Ectodermal cell (in vitro differentiated cells): ENCODE measurements around the gene SMURF1.

Experiments used
- H3K27ac ChIP-seq: 2 replicates; pipeline ENCODE4 v1.7.0; 2013; ENCODE audit warnings: mild to moderate bottlenecking, low read depth, low read length; ENCODE audit not compliant: insufficient read depth, poor library complexity, severe bottlenecking
- H3K27me3 ChIP-seq: 2 replicates; pipeline ENCODE4 v1.7.0; 2013; ENCODE audit warnings: mild to moderate bottlenecking, low read length; ENCODE audit not compliant: insufficient read depth, control insufficient read depth, poor library complexity, severe bottlenecking
- H3K36me3 ChIP-seq: one replicate; pipeline ENCODE4 v1.7.0; 2013; ENCODE audit warnings: low read length; ENCODE audit not compliant: control insufficient read depth, insufficient read depth
- H3K4me1 ChIP-seq: one replicate; pipeline ENCODE4 v1.7.0; 2013; ENCODE audit warnings: low read length; ENCODE audit not compliant: control insufficient read depth, insufficient read depth
- H3K4me3 ChIP-seq: 2 replicates; pipeline ENCODE4 v1.7.0; 2013; ENCODE audit warnings: low read depth, low read length, control low read depth; ENCODE audit not compliant: insufficient read depth
- H3K9me3 ChIP-seq: 2 replicates; pipeline ENCODE4 v1.7.0; 2013; ENCODE audit warnings: mild to moderate bottlenecking, low read length, moderate library complexity; ENCODE audit not compliant: control insufficient read depth
- WGBS, 2 experiments: methylation state at CpG; one replicate each; pipeline ENCODE4 v1.1.7; 2013; ENCODE audit warnings: missing lambda C conversion rate in 2 of 2; 5-methylcytosine and 5-hydroxymethylcytosine counted together

SMURF1 gene

DNA sequence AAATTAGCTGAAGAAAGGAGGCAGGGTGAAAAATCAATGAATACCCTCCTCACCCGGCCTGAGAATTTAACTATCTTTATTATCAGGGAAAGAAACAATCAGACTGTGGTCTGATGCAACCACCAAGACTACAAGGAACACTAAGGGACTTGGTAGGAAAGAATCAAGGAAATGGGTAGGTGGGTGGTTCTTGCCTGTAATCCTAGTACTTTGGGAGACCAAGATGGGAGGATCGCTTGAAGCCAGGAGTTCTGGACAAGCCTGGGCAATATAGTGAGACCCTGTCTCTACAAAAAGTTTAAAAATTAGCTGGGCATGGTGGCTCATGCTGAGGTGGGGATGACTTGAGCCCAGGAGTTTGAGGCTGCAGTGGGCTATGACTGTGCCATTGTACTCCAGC, 12.6 kb downstream of the SMURF1 start:
- Histone ChIP-seq H3K36me3 (no peaks in the 10 kb centered on the region), H3K4me1 (no peaks in the 10 kb centered on the region), H3K4me3 (no peak overlapping the region), H3K9me3 (no peaks in the 10 kb centered on the region), H3K27ac (no peak overlapping the region), H3K27me3 (no peaks in the 10 kb centered on the region)
- 88 to 100% methylated on average over 2 of the region's 2 CpGs for WGBS, 2 experiments

DNA sequence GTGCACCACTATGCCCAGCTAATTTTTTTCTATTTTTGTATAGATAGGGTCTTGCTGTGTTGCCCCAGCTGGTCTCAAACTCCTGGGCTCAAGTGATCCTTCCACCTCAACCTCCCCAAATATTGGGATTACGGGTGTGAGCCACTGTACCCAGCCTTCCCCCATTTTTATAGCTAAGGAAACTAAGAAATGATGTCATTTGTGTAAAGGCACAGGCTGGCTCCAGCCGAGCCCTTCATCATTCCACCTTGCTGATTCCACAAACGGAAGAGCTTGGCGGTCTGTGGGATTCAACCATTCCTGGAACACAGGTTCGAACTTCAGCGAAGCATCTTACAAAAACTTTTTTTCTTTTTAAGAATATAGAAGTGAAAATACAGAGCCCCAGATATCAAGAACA, 14.4 kb downstream of the SMURF1 start:
- H3K9me3 ChIP-seq: no peaks in the 10 kb centered on the region
- no peaks in the 10 kb centered on the region for H3K27me3 ChIP-seq
- 96 to 97% methylated on average over 4 to 6 of the region's 6 CpGs for WGBS, 2 experiments
- no peaks in the 10 kb centered on the region for H3K4me1 ChIP-seq
- no peak overlapping the region for H3K27ac ChIP-seq
- H3K4me3 ChIP-seq: no peak overlapping the region
- H3K36me3 ChIP-seq: no peaks in the 10 kb centered on the region

DNA sequence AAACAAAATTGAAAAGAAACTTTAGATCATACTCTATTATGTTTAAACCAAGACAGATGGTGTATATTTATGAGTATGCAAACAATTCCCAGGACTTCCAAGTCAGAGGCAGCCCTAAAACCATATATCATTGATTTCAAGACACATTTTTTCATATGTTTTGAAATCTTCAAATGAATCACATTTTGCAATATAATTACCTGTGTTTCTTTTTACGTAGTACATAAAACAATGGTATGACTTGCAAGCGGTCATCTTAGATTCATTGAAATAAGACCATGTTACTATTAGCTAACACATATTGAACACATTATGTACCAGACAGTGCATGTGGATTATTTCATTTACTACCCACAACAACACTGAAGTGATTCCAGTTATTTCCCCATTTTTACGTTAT, 14.9 kb downstream of the SMURF1 start:
- Histone ChIP-seq H3K4me3 (no peak overlapping the region), H3K27ac (no peak overlapping the region), H3K27me3 (no peaks in the 10 kb centered on the region), H3K9me3 (no peaks in the 10 kb centered on the region), H3K36me3 (no peaks in the 10 kb centered on the region), H3K4me1 (no peaks in the 10 kb centered on the region)
- WGBS, 2 experiments: 99 to 100% methylated on average over 2 to 3 of the region's 3 CpGs

DNA sequence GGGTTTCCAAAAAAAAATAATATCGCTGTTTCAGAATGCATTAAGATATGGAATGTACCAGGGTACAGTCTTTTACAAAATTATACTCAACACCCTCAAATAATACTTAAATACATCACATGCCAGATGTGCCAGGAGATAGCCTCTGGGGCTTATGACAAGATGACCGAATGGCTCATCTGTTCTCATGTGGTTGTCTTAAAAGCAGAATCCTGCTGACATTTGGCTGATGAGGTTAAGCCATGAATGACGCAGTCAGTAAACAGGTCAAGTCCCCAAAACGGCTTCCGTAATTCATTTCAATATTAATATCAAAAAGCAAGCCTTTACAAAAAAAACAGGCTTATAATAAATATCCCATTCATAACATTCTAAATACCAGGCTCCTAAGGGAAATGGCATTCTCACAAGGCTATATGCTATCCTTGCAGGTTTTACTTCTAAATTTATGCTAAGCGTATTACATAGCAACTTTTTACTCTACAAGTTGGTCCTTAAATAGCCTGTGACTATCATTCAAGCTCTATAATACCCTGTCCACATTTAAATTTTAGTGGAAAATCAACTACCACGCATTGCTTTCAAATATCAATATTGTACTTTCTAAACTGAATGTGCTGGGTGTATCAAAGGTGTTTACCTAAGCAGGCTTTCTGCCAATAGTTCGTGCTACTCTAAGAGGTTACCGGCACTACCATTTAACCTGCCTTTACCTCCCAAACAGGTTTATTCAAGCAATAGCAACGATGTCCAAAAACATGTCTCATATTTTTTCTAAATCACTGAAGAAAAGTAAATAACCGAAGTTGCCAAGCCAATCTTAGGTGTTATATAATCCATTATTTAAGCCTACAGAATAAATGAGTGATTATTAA, 15.6 kb downstream of the SMURF1 start:
- Histone ChIP-seq H3K27me3 (no peaks in the 10 kb centered on the region), H3K4me3 (no peak overlapping the region), H3K36me3 (no peaks in the 10 kb centered on the region), H3K9me3 (no peaks in the 10 kb centered on the region), H3K4me1 (no peaks in the 10 kb centered on the region), H3K27ac (no peak overlapping the region)
- WGBS, 2 experiments: 91 to 96% methylated on average over 9 to 11 of the region's 11 CpGs

DNA sequence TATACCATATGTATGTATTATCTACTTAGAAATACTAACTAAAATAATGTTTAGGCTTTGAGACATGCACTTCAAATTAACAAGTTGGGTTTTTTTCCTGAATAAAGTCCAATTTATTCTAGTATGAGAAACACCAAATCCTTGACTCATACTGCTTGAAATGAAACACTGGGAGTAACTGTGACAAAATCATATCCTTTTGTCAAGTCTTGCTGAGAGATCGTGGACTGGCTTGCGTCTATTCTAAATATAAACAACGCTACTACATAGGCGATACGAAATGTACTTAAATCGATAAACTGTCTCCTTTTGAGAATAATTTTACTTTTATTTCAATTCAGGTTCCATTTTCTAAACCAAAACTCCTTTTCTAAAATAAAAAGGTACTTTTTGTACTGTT, 16.3 kb downstream of the SMURF1 start:
- no peaks in the 10 kb centered on the region for H3K4me1 ChIP-seq
- no peaks in the 10 kb centered on the region for H3K9me3 ChIP-seq
- 95 to 96% methylated on average over 6 of the region's 6 CpGs for WGBS, 2 experiments
- H3K36me3 ChIP-seq: no peaks in the 10 kb centered on the region
- no peak overlapping the region for H3K27ac ChIP-seq
- no peak overlapping the region for H3K4me3 ChIP-seq
- no peaks in the 10 kb centered on the region for H3K27me3 ChIP-seq

DNA sequence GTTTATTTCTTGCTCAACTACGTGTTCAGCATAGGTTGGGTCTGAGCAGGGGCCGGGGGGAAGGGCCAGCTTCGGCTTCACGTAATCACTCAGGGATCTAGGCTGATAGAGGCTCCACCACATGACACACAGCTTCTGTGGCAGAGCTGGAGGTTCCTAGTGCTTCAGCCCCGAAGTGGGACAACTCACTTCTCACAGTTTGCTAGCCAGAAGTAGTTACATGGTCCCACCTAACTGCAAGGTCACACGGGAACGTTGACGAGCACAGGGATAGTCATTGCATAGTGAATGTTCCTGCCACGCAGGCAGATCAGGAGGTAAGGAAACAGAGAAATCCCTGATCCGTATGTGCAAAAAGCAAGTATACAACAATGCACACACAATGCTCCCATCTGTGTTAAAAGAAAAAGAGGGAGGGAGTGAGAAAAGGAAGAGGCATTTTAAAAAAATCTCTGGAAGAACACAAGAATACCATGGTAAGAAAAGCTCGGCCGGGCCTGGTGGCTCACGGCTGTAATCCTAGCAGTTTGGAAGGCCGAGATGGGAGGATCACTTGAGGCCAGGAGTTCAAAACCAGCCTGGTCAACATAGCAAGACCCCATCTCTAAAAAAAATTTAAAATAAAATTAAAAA, 16.9 kb downstream of the SMURF1 start:
- Histone ChIP-seq H3K9me3 (no peaks in the 10 kb centered on the region), H3K27ac (no peak overlapping the region), H3K4me1 (no peaks in the 10 kb centered on the region)

DNA sequence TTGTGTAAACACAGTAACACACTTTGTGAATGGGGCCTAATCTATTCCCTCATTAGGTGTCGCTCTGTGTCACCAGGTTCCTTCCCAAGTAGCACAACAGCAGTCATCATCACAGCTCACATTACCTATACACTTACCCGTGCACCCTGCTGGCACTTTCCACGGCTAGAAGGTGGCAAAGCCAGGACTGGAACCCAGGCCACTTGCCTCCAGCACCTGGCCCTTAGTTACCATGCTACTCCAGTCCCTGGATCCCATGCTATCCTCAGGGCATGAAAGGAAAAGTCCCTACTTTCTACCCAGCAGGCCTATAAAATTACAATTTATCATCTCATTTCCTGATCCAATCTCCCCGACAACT, 18.4 kb downstream of the SMURF1 start:
- Histone ChIP-seq H3K27me3 (no peaks in the 10 kb centered on the region), H3K27ac (no peak overlapping the region), H3K4me3 (no peak overlapping the region), H3K9me3 (no peaks in the 10 kb centered on the region), H3K36me3 (no peaks in the 10 kb centered on the region), H3K4me1 (no peaks in the 10 kb centered on the region)
- 85 to 87% methylated on average over 4 of the region's 4 CpGs for WGBS, 2 experiments

More for the DNA sequence above, 16.9 kb downstream of the SMURF1 start:
- no peaks in the 10 kb centered on the region for H3K36me3 ChIP-seq
- 79 to 80% methylated on average over 13 to 14 of the region's 14 CpGs for WGBS, 2 experiments
- H3K27me3 ChIP-seq: no peaks in the 10 kb centered on the region
- H3K4me3 ChIP-seq: no peak overlapping the region

DNA sequence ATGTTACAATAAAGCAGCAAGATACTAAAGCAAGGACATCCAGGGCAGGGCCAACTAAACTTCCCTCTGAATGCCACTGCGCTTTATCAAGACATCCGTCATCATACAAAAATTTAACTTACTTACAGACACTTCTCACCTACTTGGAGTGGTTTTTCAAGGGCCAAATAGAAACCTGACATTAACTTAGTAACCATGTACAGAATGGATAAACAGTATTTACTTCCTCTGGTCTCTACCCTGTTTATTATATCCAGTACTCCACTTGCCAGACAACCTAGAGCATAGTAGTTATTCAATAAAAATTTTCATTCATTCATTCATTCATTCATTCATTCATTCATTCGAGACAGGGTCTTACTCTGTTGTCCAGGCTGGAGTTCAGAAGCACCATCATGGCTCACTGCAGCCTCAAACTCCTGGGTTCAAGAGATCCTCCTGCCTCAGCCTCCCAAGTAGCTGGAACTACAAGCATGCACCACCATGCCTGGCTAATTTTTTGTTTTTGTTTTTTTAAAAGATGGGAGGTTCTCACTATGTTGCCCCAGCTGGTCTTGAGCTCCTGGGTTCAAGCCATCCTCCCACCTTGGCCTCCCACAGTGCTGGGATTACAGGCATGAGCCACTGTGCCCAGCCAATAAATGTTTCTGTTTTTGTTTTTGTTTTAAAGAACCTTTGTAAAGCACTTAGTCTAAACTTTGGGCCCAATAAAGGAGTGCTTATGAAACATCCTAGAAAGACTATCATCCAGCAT, 19.0 kb downstream of the SMURF1 start:
- no peaks in the 10 kb centered on the region for H3K9me3 ChIP-seq
- no peaks in the 10 kb centered on the region for H3K27me3 ChIP-seq
- H3K4me3 ChIP-seq: no peak overlapping the region
- no peaks in the 10 kb centered on the region for H3K36me3 ChIP-seq
- H3K4me1 ChIP-seq: no peaks in the 10 kb centered on the region
- 92 to 93% methylated on average over 3 of the region's 3 CpGs for WGBS, 2 experiments
- no peak overlapping the region for H3K27ac ChIP-seq

DNA sequence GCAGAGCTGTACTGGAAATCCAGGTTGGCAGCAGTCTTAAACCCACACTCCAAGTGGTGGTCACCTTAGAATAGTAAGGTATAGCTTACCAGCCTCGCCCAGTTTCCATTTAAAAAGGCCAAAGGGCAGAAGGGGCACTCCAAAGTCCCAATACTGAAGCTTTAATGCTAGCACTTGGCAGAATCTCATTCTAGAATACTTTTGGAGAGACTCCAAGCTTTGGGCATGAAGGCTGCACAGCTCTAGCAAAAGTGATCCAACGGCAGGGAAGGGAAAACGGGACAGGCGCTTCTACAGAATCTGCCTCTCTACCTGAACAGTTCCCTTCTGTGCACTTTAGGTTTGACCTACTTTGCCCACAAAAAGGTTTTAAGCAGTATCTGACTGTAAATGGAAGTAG, 19.7 kb downstream of the SMURF1 start:
- Histone ChIP-seq H3K27ac (no peak overlapping the region), H3K4me3 (no peak overlapping the region), H3K27me3 (no peaks in the 10 kb centered on the region), H3K9me3 (no peaks in the 10 kb centered on the region), H3K36me3 (no peaks in the 10 kb centered on the region), H3K4me1 (no peaks in the 10 kb centered on the region)
- 92 to 93% methylated on average over 4 of the region's 4 CpGs for WGBS, 2 experiments

DNA sequence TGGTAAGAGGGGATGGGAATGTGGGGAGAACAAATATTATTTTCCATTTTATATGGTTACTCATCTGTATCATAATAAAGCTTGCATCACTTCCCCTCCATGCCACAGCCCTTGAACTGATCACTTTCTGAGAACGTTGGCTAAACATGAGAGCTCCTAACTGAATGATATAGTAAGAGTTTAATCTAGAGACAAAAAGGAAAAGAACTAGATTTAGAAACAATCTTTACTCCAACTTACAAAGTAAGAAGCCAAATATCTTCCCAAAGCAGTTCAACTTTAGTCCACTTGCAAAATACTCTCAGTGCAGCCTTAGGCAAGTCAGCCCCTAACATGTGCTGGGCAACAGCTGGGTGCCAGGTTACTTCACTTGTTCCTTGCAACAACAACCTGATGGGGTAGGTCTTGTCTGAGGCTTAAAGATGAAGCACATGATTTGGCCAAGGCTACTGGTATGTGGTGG, 20.3 kb downstream of the SMURF1 start:
- Histone ChIP-seq H3K9me3 (no peaks in the 10 kb centered on the region), H3K27me3 (no peaks in the 10 kb centered on the region), H3K4me1 (no peaks in the 10 kb centered on the region), H3K27ac (no peak overlapping the region), H3K4me3 (no peak overlapping the region), H3K36me3 (no peaks in the 10 kb centered on the region)
- no CpG with 5 or more reads among the region's 1 CpG for WGBS, 2 experiments
